HepG2 (cell line): ENCODE results near the gene GJD4. TPM values are rescaled to one million over a fixed set of nuclear protein-coding genes. Genes with fewer than 3 reads are reported as not detected.

ENCODE experiments used
- ATAC-seq: fragments of 200-7000 bp; cut with Tn5 transposase; 3 replicates; pipeline ENCODE4 v1.9.1; 2020; ENCODE audit warnings: mild to moderate bottlenecking, moderate library complexity
- BruUV-seq: library from RNA; stranded (reverse); fragments of 400-500 nt; replicated peaks from 2 replicates; lab custom pipeline; 2021; lab: Mats Ljungman, UMichigan
- CTCF ChIA-PET: fragments of 300-600 bp; formaldehyde crosslinking; extraction: SDS; loops from one replicate; lab custom pipeline; 2021; ENCODE audit warnings: low total read pairs, inconsistent platforms, low intra/inter-chr PET ratio; lab: Yijun Ruan, JAX
- POLR2A ChIA-PET: fragments of 350-600 bp; sonication (Branson Sonifier 250); formaldehyde crosslinking; loops from one replicate; lab custom pipeline; 2020; ENCODE audit warnings: antibody characterized with exemption, inconsistent platforms; lab: Yijun Ruan, JAX
- DNase-seq: peaks from one replicate; pipeline ENCODE4 v3.0.0-alpha.2; 2015; ENCODE audit warnings: low spot score
- FAIRE-seq: peaks from 3 replicates; lab custom pipeline; 2011; peaks lifted over from hg19 to GRCh38; lab: Jason Lieb, UNC
- H2AFZ ChIP-seq: one replicate; pipeline ENCODE4 v1.6.1; 2011; ENCODE audit warnings: low read length, inconsistent platforms
- H3K27ac ChIP-seq: fragments of 300-600 bp; 3 replicates; pipeline ENCODE4 v1.8.0; 2011; ENCODE audit warnings: mixed run types, mild to moderate bottlenecking, mixed read lengths, low read length, inconsistent platforms; ENCODE audit not compliant: insufficient read depth; ENCODE audit errors: extremely low read length
- H3K27me3 ChIP-seq, 2 experiments: fragments of 200-600 bp in 1 of 2; 2 replicates in 1 of 2; 3 replicates in 1 of 2; pipeline versions ENCODE4 v1.6.0 to v1.8.0; 2011; ENCODE audit warnings: low read length in 2 of 2, mild to moderate bottlenecking in 2 of 2, moderate library complexity in 2 of 2, inconsistent platforms in 1 of 2; ENCODE audit not compliant: insufficient read depth in 2 of 2, control insufficient read depth in 1 of 2
- H3K36me3 ChIP-seq, 2 experiments: fragments of 200-600 bp in 1 of 2; replicated peaks in 1 of 2; 2 replicates in 1 of 2; 3 replicates in 1 of 2; pipeline versions ENCODE4 v1.5.1 to v1.8.0; 2011; ENCODE audit warnings: low read length in 2 of 2, inconsistent platforms in 1 of 2; ENCODE audit not compliant: insufficient read depth in 2 of 2, control insufficient read depth in 1 of 2
- H3K4me1 ChIP-seq: 2 replicates; pipeline ENCODE4 v1.5.1; 2012; ENCODE audit warnings: low read length, inconsistent platforms; ENCODE audit not compliant: insufficient read depth
- H3K4me2 ChIP-seq: 2 replicates; pipeline ENCODE4 v1.6.0; 2011; ENCODE audit warnings: low read depth, low read length, inconsistent platforms
- H3K4me3 ChIP-seq, 3 experiments: fragments of 200-600 bp in 1 of 3; sonication (generic), shearing (Covaris generic) in 1 of 3; replicated peaks in 1 of 3; 2 replicates each; pipeline ENCODE4 v1.5.1; 2011 to 2016; ENCODE audit warnings: low read length in 3 of 3, inconsistent platforms in 2 of 3, low read depth in 2 of 3, mild to moderate bottlenecking in 2 of 3, control low read depth in 1 of 3, mixed read lengths in 1 of 3; ENCODE audit not compliant: insufficient read depth in 1 of 3
- H3K79me2 ChIP-seq: one replicate; pipeline ENCODE4 v1.6.1; 2011; ENCODE audit warnings: low read length, inconsistent platforms; ENCODE audit not compliant: insufficient read depth
- H3K9ac ChIP-seq: 2 replicates; pipeline ENCODE4 v1.6.0; 2011; ENCODE audit warnings: mild to moderate bottlenecking, low read depth, low read length, inconsistent platforms; ENCODE audit not compliant: insufficient read depth
- H3K9me3 ChIP-seq: 2 replicates; pipeline ENCODE4 v1.5.1; 2012; ENCODE audit warnings: mild to moderate bottlenecking, low read length
- H4K20me1 ChIP-seq: 2 replicates; pipeline ENCODE4 v1.6.0; 2011; ENCODE audit warnings: inconsistent platforms, mild to moderate bottlenecking, low read length, moderate library complexity; ENCODE audit not compliant: insufficient read depth
- ARID5B ChIP-seq: IDR thresholded peaks from 2 replicates; pipeline ENCODE4 v1.4.0; 2020; ENCODE audit warnings: mild to moderate bottlenecking, missing genetic modification reagents
- BRD4 ChIP-seq: sonication (generic); formaldehyde crosslinking; IDR thresholded peaks from 2 replicates; pipeline ENCODE4 v1.4.0; 2020; ENCODE audit warnings: missing genetic modification reagents
- FOXP1 ChIP-seq, 2 experiments: fragments of 450-650 bp in 1 of 2; IDR thresholded peaks; 2 replicates each; pipeline ENCODE4 v1.6.1; 2017 to 2018; ENCODE audit warnings: antibody characterized with exemption in 1 of 2
- GABPA ChIP-seq, 2 experiments: IDR thresholded peaks; 2 replicates each; pipeline ENCODE4 v1.6.1; 2011 to 2016; ENCODE audit warnings: low read depth in 2 of 2, low read length in 1 of 2, missing biosample characterization in 1 of 2, missing genetic modification characterization in 1 of 2
- GLI4 ChIP-seq: sonication (generic); formaldehyde crosslinking; IDR thresholded peaks from 2 replicates; pipeline ENCODE4 v1.5.1; 2020; ENCODE audit warnings: missing genetic modification reagents, mild to moderate bottlenecking, moderate library complexity, borderline replicate concordance
- PHF20 ChIP-seq: sonication (generic); formaldehyde crosslinking; IDR thresholded peaks from 2 replicates; pipeline ENCODE4 v1.5.0; 2020; ENCODE audit warnings: mild to moderate bottlenecking, missing genetic modification reagents
- PREB ChIP-seq: sonication (generic); formaldehyde crosslinking; IDR thresholded peaks from 2 replicates; pipeline ENCODE4 v1.4.0; 2020; ENCODE audit warnings: missing genetic modification reagents
- TOPORS ChIP-seq: sonication (generic); formaldehyde crosslinking; IDR thresholded peaks from 2 replicates; pipeline ENCODE4 v1.8.0; 2023; ENCODE audit warnings: mild to moderate bottlenecking, missing genetic modification reagents
- ZNF276 ChIP-seq: sonication (generic); formaldehyde crosslinking; IDR thresholded peaks from 2 replicates; pipeline ENCODE4 v1.4.0; 2020; ENCODE audit warnings: mild to moderate bottlenecking, low read depth, missing genetic modification reagents
- ZNF629 ChIP-seq: sonication (generic); formaldehyde crosslinking; conservative IDR thresholded peaks from 2 replicates; pipeline ENCODE4 v1.5.0; 2020; ENCODE audit warnings: missing genetic modification reagents
- ZNF709 ChIP-seq: sonication (generic); formaldehyde crosslinking; IDR thresholded peaks from 2 replicates; pipeline ENCODE4 v1.5.0; 2020; ENCODE audit warnings: mild to moderate bottlenecking, missing genetic modification reagents
- WGBS: methylation state at CpG from one replicate; pipeline ENCODE4 v1.1.6; 2017; ENCODE audit warnings: low lambda C conversion rate; 5-methylcytosine and 5-hydroxymethylcytosine counted together
- in situ Hi-C: cut with HindIII; loops from 2 replicates; pipeline ENCODE4 v1.10.0; 2017; ENCODE audit warnings: low pct_unique_long_range_greater_than_20kb; ENCODE audit not compliant: extremely low pct_ligation_motif_present
- intact Hi-C: fragments of 100-400 bp; cut with micrococcal nuclease; formaldehyde crosslinking; loops from one replicate; pipeline ENCODE4 v1.10.0; 2022; ENCODE audit not compliant: unreplicated experiment
- polyA plus RNA-seq, 8 experiments: library from polyadenylated mRNA; depleted of rRNA in 3 of 8; stranded (reverse) in 7 of 8; unstranded in 1 of 8; fragments of >200 nt; fragmentation: Illumina TruSeq in 4 of 8; extraction: Trizol in 4 of 8; gene quantifications; 2 replicates each; pipeline versions ENCODE4 v1.2.1 to v1.2.3, GENCODE V29; 2011 to 2016; ENCODE audit warnings: low read depth in 4 of 8, missing spikeins in 1 of 8, mixed read lengths in 1 of 8; ENCODE audit not compliant: insufficient read depth in 1 of 8
- total RNA-seq, 5 experiments: library from RNA; depleted of rRNA; stranded (reverse); fragments of >200 nt; fragmentation: Illumina TruSeq; extraction: Trizol; gene quantifications; 2 replicates each; pipeline ENCODE4 v1.2.3, GENCODE V29; 2016; ENCODE audit warnings: low read depth in 1 of 5

GJD4 gene
- total and polyA plus RNA-seq, 2 of the 13 experiments (the other 11 are each of a cell fraction or from before 2014, with no cell fraction given) = not detected

GRCh38 chr10:35579726-35580422 lies 25.3 kb upstream of the GJD4 start:
- Histone ChIP-seq H3K27ac (no peak overlapping the region), H3K4me3 (no peak overlapping the region), H4K20me1 (no peaks in the 10 kb centered on the region), H3K4me1 (no peaks in the 10 kb centered on the region), H3K79me2 (no peaks in the 10 kb centered on the region), H3K9me3 (no peaks in the 10 kb centered on the region), H3K9ac (no peak overlapping the region), H2AFZ (no peak overlapping the region), H3K27me3 (peaks cover 0 to 5% of the 10 kb centered on the region in 2 experiments; a peak in 1 of 5 replicates), H3K36me3 (no peaks in the 10 kb centered on the region), H3K4me2 (no peak overlapping the region)
- 57% methylated on average over 12 of the region's 12 CpGs for WGBS
- CTCF ChIA-PET = no interaction called here
- no peak for ATAC-seq
- TF ChIP-seq ZNF629 (CRISPR knock-in tag) (no peak), PHF20 (no peak), ARID5B (no peak), FOXP1 (IDR thresholded peaks at IDR 0.05) (no peak), FOXP1 (CRISPR knock-in tag; IDR thresholded peaks at IDR 0.05) (no peak), PREB (CRISPR knock-in tag) (no peak), GLI4 (CRISPR knock-in tag) (no peak), ZNF276 (no peak), GABPA (IDR thresholded peaks at IDR 0.05; ENCODE audit: low read depth, low read length) (no peak), GABPA (CRISPR knock-in tag; IDR thresholded peaks at IDR 0.05; ENCODE audit: low read depth) (no peak), BRD4 (CRISPR knock-in tag) (no peak), TOPORS (no peak), ZNF709 (CRISPR knock-in tag) (no peak)
- in situ Hi-C loops (no loop called here), intact Hi-C loops (no loop called here)
- no TSS peak for BruUV-seq
- no peak for FAIRE-seq
- POLR2A ChIA-PET = no interaction called here
- DNase-seq = no peak
